Endothelial cell of umbilical vein (primary cell): ENCODE results near the gene TARDBP. TPM values are rescaled to one million over a fixed set of nuclear protein-coding genes. Genes with fewer than 3 reads are reported as not detected.

Source experiments
- BruUV-seq: library from RNA; stranded (reverse); fragments of 400-500 nt; replicated peaks from 2 replicates; lab custom pipeline; 2021; lab: Mats Ljungman, UMichigan
- CTCF ChIA-PET: fragments of 300-600, 350-600 bp; sonication (Branson Sonifier 250); formaldehyde crosslinking; loops from one replicate; lab custom pipeline; 2021; ENCODE audit warnings: antibody characterized with exemption, inconsistent platforms; lab: Charles Lee
- POLR2A ChIA-PET: fragments of 300-600, 350-600 bp; sonication (Branson Sonifier 250); formaldehyde crosslinking; loops from one replicate; lab custom pipeline; 2021; ENCODE audit warnings: antibody characterized with exemption, inconsistent platforms; lab: Charles Lee
- DNase-seq: peaks from one replicate; pipeline ENCODE4 v3.0.0-alpha.2; 2011; ENCODE audit warnings: low read depth, low spot score
- FAIRE-seq: peaks from 2 replicates; lab custom pipeline; 2011; peaks lifted over from hg19 to GRCh38; lab: Jason Lieb, UNC
- H2AFZ ChIP-seq: 2 replicates; pipeline ENCODE4 v1.6.0; 2012; ENCODE audit warnings: low read depth, low read length, control low read depth, inconsistent platforms
- H3K27ac ChIP-seq: 2 replicates; pipeline ENCODE4 v1.5.1; 2011; ENCODE audit warnings: low read depth, mild to moderate bottlenecking, control low read depth, low read length, moderate library complexity; ENCODE audit not compliant: insufficient read depth
- H3K27me3 ChIP-seq, 2 experiments: 2 replicates each; pipeline versions ENCODE4 v1.6.0 to v1.6.1; 2011; ENCODE audit warnings: low read length in 2 of 2, mixed read lengths in 1 of 2; ENCODE audit not compliant: control insufficient read depth in 2 of 2, insufficient read depth in 2 of 2
- H3K36me3 ChIP-seq, 2 experiments: 2 replicates in 1 of 2; 3 replicates in 1 of 2; pipeline ENCODE4 v1.5.1; 2011; ENCODE audit warnings: low read length in 2 of 2, mild to moderate bottlenecking in 1 of 2, moderate library complexity in 1 of 2; ENCODE audit not compliant: control insufficient read depth in 2 of 2, insufficient read depth in 2 of 2; ENCODE audit errors: extremely low read depth in 1 of 2
- H3K4me1 ChIP-seq: 3 replicates; pipeline ENCODE4 v1.5.1; 2011; ENCODE audit warnings: mild to moderate bottlenecking, low read length; ENCODE audit not compliant: control insufficient read depth, insufficient read depth; ENCODE audit errors: extremely low read depth
- H3K4me2 ChIP-seq: 2 replicates; pipeline ENCODE4 v1.6.1; 2011; ENCODE audit warnings: low read length, control low read depth, mixed read lengths; ENCODE audit not compliant: insufficient read depth
- H3K4me3 ChIP-seq, 3 experiments: fragments of 200-600 bp in 1 of 3; sonication (generic), shearing (Covaris generic) in 1 of 3; replicated peaks in 1 of 3; 2 replicates each; pipeline ENCODE4 v1.5.1; 2011 to 2016; ENCODE audit warnings: control low read depth in 3 of 3, low read length in 3 of 3, mild to moderate bottlenecking in 2 of 3, inconsistent platforms in 1 of 3, low read depth in 1 of 3, moderate library complexity in 1 of 3; ENCODE audit not compliant: insufficient read depth in 1 of 3
- H3K79me2 ChIP-seq: 2 replicates; pipeline ENCODE4 v1.6.0; 2012; ENCODE audit warnings: low read length, inconsistent platforms; ENCODE audit not compliant: control insufficient read depth, insufficient read depth
- H3K9ac ChIP-seq: replicated peaks from 2 replicates; pipeline ENCODE3; 2011; ENCODE audit warnings: low read length, control low read depth; ENCODE audit not compliant: insufficient read depth; ENCODE audit errors: extremely low read depth
- H3K9me1 ChIP-seq: replicated peaks from 3 replicates; pipeline ENCODE4 v1.6.0; 2011; ENCODE audit warnings: mild to moderate bottlenecking, low read length; ENCODE audit not compliant: control insufficient read depth, insufficient read depth; ENCODE audit errors: extremely low read depth
- H3K9me3 ChIP-seq: replicated peaks from 2 replicates; pipeline ENCODE4 v1.5.1; 2012; ENCODE audit warnings: low read length, inconsistent platforms; ENCODE audit not compliant: control insufficient read depth, insufficient read depth
- H4K20me1 ChIP-seq: replicated peaks from 2 replicates; pipeline ENCODE3; 2011; ENCODE audit warnings: mild to moderate bottlenecking, low read length; ENCODE audit not compliant: control insufficient read depth, insufficient read depth; ENCODE audit errors: extremely low read depth
- EZH2 ChIP-seq: IDR thresholded peaks from 2 replicates; pipeline ENCODE4 v1.6.1; 2012; ENCODE audit warnings: borderline replicate concordance, low read depth, mild to moderate bottlenecking, moderate library complexity, low read length, inconsistent platforms; ENCODE audit not compliant: severe bottlenecking
- FOS ChIP-seq: IDR thresholded peaks from 2 replicates; pipeline ENCODE4 v1.6.1; 2011; ENCODE audit warnings: mild to moderate bottlenecking, low read length, moderate library complexity, borderline replicate concordance; ENCODE audit not compliant: insufficient read depth
- GATA2 ChIP-seq: IDR thresholded peaks from 2 replicates; pipeline ENCODE4 v1.7.0; 2011; ENCODE audit warnings: low read depth, mild to moderate bottlenecking, moderate library complexity, mixed read lengths, low read length; ENCODE audit not compliant: insufficient read length, insufficient read depth
- JUN ChIP-seq: IDR thresholded peaks from 2 replicates; pipeline ENCODE4 v1.6.1; 2011; ENCODE audit warnings: borderline replicate concordance, low read depth; ENCODE audit not compliant: insufficient read length, insufficient read depth
- MYC ChIP-seq: IDR thresholded peaks from one replicate; pipeline ENCODE4 v1.6.1; 2011; ENCODE audit warnings: mild to moderate bottlenecking, low read depth, low read length
- POLR2A ChIP-seq: IDR thresholded peaks from 2 replicates; pipeline ENCODE4 v1.6.1; 2012; ENCODE audit warnings: low read depth, mild to moderate bottlenecking, control low read depth, low read length
- POLR2AphosphoS5 ChIP-seq: IDR thresholded peaks from 2 replicates; pipeline ENCODE4 v1.6.1; 2012; ENCODE audit warnings: low read depth, mild to moderate bottlenecking, control low read depth, low read length, moderate library complexity; ENCODE audit not compliant: insufficient read depth
- dilution Hi-C: fragments of 300-500 bp; cut with MboI; formaldehyde crosslinking; loops from one replicate; pipeline ENCODE4 v1.15.0; 2019; ENCODE audit warnings: low sequenced_read_pairs; ENCODE audit not compliant: extremely low pct_ligation_motif_present
- intact Hi-C: fragments of 100-400 bp; cut with micrococcal nuclease; formaldehyde crosslinking; loops from one replicate; pipeline ENCODE4 v1.10.0; 2022
- polyA plus RNA-seq, 4 experiments: library from polyadenylated mRNA; depleted of rRNA in 3 of 4; stranded (reverse) in 3 of 4; unstranded in 1 of 4; fragments of >200 nt; gene quantifications; 2 replicates each; pipeline versions ENCODE4 v1.2.1 to v1.2.3, GENCODE V29; 2011 to 2012; ENCODE audit warnings: missing spikeins in 1 of 4
- total RNA-seq: library from RNA; stranded (reverse); gene quantifications from 2 replicates; pipeline ENCODE4 v1.2.3, GENCODE V29; 2021
- TF ChIP-seq, protein P1 (sequence below): IDR thresholded peaks from 2 replicates; pipeline ENCODE4 v1.6.1; 2011; ENCODE audit not compliant: insufficient read depth, insufficient read length
- TF ChIP-seq, protein P2 (sequence below), 2 donors: IDR thresholded peaks; 1 replicate in 1 of 2; 2 replicates in 1 of 2; pipeline ENCODE4 v1.5.1; 2011; ENCODE audit warnings: low read length in 2 of 2, mild to moderate bottlenecking in 2 of 2, moderate library complexity in 2 of 2, control low read depth in 1 of 2, inconsistent platforms in 1 of 2, low read depth in 1 of 2; ENCODE audit not compliant: insufficient read depth in 1 of 2; ENCODE audit errors: extremely low read depth in 1 of 2

TARDBP gene
- total and polyA plus RNA-seq, 2 donors (not counting 3 experiments of a cell fraction or from before 2014, with no cell fraction given), result 106 to 183 TPM

DNA sequence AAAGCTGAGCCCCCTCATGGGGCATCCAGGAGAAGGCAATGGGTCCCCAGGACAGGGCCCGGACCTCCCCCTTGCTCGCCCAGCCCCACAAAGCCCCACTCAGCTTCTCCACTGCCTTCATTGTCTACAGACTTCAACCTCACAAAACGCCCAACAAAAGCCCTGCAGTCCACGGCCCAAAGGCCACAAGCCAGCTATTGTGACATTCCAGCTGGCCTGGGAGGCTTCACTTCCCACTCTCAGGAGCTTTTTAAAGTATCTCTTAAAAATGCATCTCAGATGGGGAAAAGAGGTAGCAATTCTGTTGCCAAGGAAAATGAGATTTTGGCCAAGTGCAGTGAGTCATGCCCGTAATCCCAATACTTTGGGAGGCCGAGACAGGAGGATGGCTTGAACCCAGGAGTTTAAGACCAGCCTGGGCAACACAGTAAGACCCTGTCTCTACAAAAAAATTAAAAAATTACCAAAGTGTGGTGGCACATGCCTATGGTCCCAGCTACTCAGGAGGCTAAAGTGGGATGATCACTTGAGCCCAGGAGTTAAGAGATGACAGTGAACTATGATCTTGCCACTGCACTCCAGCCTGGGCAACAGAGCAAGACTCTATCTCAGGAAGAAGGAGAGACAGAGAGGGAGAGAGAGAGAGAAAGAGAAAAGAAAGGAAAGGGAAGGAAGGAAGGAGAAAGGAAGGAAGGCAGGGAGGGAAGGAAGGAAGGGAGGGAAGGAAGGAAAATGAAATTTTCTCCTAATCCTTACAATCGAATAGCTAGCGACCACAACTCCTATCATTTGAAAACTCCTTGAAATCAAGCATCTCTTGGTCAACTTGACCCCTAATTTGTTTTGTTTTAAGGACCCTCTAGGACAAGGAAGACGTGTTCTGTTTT lies 31.4 kb upstream of the TARDBP start:
- H2AFZ ChIP-seq, result no peak overlapping the region
- DNase-seq (no peak), FAIRE-seq (no peak)
- no peaks in the 10 kb centered on the region for H4K20me1 ChIP-seq
- intact Hi-C loops (no loop called here), dilution Hi-C loops (no loop called here)
- no peaks in the 10 kb centered on the region for H3K36me3 ChIP-seq
- H3K9me1 ChIP-seq, result no peaks in the 10 kb centered on the region
- H3K4me3 ChIP-seq, result no peak overlapping the region
- H3K27ac ChIP-seq, result no peak overlapping the region
- no peaks in the 10 kb centered on the region for H3K79me2 ChIP-seq
- H3K9ac ChIP-seq, result no peak overlapping the region
- TF ChIP-seq JUN (no peak), MYC (no peak), GATA2 (no peak), POLR2A (no peak), POLR2AphosphoS5 (no peak), EZH2 (no peak), FOS (no peak)
- TF ChIP-seq, protein P1, sequence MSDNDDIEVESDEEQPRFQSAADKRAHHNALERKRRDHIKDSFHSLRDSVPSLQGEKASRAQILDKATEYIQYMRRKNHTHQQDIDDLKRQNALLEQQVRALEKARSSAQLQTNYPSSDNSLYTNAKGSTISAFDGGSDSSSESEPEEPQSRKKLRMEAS, result no peak
- TF ChIP-seq, protein P2, sequence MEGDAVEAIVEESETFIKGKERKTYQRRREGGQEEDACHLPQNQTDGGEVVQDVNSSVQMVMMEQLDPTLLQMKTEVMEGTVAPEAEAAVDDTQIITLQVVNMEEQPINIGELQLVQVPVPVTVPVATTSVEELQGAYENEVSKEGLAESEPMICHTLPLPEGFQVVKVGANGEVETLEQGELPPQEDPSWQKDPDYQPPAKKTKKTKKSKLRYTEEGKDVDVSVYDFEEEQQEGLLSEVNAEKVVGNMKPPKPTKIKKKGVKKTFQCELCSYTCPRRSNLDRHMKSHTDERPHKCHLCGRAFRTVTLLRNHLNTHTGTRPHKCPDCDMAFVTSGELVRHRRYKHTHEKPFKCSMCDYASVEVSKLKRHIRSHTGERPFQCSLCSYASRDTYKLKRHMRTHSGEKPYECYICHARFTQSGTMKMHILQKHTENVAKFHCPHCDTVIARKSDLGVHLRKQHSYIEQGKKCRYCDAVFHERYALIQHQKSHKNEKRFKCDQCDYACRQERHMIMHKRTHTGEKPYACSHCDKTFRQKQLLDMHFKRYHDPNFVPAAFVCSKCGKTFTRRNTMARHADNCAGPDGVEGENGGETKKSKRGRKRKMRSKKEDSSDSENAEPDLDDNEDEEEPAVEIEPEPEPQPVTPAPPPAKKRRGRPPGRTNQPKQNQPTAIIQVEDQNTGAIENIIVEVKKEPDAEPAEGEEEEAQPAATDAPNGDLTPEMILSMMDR (IDR thresholded peaks at IDR 0.05; ENCODE audit: extremely low read depth in 1 of 2, insufficient read depth in 1 of 2, low read depth in 1 of 2, low read length in 2 of 2), result no peak
- POLR2A ChIA-PET, result no interaction called here
- no peaks in the 10 kb centered on the region for H3K9me3 ChIP-seq
- H3K4me2 ChIP-seq, result no peak overlapping the region
- BruUV-seq, result no TSS peak
- CTCF ChIA-PET, result no interaction called here
- H3K27me3 ChIP-seq, result peaks cover 7 to 11% of the 10 kb centered on the region in 2 experiments
- H3K4me1 ChIP-seq, result no peaks in the 10 kb centered on the region
